HG02970 (cell line): ENCODE data around the gene KBTBD13.

Experiments
- ATAC-seq: cut with Tn5 transposase; IDR thresholded peaks from one replicate; pipeline ENCODE4 v1.9.1; 2021; ENCODE audit warnings: mild to moderate bottlenecking, moderate library complexity, moderate number of reproducible peaks; ENCODE audit not compliant: unreplicated experiment, low FRiP score

Gene KBTBD13

GRCh38 chr15:65102912-65103311, 26.4 kb downstream of the KBTBD13 start:
- no peak for ATAC-seq

GRCh38 chr15:65105038-65105437, 28.5 kb downstream of the KBTBD13 start:
- ATAC-seq, result no peak

GRCh38 chr15:65106011-65106590, 29.6 kb downstream of the KBTBD13 start:
- ATAC-seq, result no peak

DNA sequence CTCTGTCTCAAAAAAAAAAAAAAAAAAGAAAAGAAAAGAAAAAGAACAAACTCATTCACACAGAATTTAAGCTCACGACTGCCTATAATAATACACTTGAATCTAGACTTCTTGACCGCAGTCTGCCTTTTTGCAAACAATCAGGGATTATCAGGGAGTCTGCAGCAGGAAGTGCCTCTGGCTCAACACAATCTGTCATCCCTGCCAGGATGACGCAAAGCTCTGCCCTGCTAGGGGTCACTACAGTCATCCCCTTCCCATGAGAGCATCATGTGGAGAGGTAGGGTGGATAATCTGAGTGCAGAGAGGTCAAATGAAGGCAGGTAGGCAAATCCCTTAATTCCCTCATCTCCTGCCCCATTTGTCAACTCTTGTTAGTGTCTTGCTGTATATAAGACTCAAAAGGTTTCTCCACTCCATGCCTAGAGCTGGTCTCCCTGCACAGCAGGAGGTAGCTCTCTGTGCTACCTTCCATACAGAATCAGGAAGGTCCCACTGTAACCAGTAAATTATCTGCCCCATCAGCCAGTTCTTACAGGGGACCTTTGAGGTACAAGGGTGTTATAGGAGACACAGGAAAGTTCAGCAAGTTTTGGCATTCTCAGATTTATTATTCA, 34.2 kb downstream of the KBTBD13 start:
- ATAC-seq, result no peak

DNA sequence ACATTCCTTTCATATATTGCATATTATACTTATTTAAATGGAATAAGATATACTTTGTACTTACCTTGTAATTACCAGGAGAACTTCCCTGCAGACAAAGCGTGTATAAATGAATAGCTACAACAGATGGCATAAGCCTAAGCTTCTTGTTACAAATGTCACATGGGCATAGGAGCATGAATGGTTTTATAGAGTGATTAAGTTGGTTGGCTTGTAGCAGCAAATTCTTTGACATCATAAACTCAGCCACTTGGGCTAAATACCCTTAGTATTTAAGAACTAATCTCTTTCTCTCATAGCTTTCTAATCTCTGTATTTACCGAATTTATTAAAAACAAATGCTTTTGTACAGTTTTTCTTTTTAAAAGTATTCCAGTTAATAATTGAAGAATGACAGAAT, 38.5 kb downstream of the KBTBD13 start, which contains the start of gene UBAP1L:
Gene UBAP1L, minus strand, starts transcription at position 115 of the 400 bp plus-strand sequence. CDS start 8,985 bp downstream, outside the sequence.
- ATAC-seq, result no peak

- ATAC-seq, result no peak
Measured at GRCh38 chr15:65115542-65115941, 39.0 kb downstream of the KBTBD13 start.
